ENCODE results near the gene POU2AF3.

Gene POU2AF3

DNA sequence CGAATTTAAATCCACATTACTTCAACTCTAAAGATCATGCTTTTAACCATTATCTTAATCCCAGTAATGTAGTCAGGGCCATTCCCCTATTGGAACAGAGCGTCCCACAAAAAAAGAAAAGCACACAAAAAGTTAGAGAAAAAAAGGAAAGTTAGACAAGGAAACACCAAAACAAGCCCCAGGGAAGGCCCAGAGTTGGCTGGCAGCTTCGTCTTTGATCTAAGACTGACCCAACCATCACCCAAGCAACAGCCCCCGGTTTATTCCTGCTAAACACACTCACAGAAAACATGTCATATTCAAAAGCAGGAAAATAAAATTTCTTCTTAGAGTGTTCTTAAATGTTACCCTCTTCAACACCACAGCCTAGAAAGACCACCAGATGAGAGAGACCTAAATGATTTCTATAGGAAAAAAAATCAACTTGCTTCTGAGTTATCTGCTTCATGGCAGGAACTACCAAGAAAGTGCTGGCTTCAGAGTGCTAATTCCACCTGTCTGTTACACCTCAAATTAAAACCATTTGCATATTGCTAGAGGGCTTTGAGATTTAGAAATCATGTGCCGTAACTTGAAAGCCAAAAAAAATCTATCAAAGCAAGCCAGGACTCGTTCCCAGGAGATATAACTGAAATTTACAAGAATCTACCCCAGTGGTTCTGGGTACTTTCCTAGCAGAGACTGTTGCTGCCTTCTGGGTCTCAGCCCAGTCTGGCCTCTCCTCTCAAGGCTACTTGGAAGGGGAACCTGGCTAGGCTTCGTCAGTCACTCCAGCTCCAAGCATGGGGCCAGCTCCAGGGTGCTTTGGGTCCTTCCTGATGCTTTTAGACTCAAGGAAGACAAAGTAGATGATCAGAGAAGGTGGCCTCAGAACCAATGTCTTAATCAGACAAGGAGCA lies 31.2 kb downstream of the POU2AF3 start:
- DNase-seq (ENCODE audit: low read depth), result no peak

DNA sequence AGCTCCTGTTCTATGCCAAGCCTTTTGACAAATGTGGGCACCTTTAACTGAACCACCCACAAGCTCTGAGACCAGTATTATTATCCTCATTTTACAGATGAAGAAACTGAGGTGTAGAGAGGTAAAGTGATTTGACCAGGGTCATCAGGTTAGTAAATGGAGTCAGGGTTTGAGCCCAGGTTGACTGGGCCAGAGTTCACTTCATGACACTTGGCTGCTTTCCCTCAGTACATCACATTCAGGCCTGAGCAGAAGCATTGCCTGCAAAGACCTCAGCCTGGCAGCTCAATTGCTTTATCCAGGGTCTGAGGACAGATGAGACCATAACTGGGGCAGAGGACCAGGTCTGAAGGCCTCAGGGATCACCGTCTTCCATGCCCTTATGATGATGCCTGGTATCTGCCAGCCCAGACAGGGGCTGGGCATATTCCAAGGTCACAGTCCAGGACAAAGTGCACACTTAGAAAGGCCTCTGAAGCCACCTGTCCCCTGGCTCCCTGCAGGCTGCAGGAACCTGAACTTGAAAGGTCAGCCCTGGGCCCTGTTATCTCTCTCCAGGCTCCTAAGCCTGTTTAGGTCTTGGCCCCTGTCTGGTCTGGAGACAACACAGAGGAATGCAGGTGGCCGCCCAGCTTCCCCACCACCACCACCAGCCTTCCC lies 32.0 kb downstream of the POU2AF3 start:
- DNase-seq (ENCODE audit: low read depth), result no peak

DNA sequence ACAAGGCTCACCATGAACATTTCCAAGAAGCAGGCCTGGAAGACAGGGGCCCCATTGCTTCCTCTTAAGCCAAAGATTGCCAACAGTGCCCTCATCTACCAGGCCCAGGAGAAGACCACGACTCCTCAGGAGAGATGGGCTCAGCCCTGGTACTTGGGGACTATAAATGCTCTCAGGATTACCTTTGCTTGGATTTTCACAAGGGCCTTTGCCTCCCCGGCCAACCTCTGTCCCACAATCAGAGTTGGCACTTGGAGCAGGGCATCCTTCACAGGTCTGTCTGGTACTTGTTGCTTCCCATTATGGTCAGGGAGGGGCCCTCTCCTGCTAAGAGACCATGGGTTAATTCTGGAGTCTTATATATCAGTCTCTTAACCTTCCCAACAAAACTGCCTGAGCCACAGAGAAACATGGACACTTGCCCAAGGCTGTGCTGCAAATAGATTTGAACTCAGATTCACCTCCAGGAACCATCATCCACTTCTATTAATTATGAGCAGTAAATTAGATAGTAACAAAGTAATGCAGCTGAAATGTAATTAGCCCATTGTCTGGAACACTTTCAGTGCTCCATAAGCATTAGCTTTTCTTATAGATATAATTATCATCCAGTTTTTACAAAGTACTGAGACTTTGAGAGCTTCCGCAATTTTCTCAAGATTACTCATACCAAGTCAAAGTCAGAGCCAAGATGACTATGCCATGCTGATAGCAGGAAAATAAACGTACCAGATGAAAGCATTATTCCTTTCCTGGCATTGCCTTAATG lies 33.5 kb downstream of the POU2AF3 start:
- DNase-seq (ENCODE audit: low read depth), result no peak

DNA sequence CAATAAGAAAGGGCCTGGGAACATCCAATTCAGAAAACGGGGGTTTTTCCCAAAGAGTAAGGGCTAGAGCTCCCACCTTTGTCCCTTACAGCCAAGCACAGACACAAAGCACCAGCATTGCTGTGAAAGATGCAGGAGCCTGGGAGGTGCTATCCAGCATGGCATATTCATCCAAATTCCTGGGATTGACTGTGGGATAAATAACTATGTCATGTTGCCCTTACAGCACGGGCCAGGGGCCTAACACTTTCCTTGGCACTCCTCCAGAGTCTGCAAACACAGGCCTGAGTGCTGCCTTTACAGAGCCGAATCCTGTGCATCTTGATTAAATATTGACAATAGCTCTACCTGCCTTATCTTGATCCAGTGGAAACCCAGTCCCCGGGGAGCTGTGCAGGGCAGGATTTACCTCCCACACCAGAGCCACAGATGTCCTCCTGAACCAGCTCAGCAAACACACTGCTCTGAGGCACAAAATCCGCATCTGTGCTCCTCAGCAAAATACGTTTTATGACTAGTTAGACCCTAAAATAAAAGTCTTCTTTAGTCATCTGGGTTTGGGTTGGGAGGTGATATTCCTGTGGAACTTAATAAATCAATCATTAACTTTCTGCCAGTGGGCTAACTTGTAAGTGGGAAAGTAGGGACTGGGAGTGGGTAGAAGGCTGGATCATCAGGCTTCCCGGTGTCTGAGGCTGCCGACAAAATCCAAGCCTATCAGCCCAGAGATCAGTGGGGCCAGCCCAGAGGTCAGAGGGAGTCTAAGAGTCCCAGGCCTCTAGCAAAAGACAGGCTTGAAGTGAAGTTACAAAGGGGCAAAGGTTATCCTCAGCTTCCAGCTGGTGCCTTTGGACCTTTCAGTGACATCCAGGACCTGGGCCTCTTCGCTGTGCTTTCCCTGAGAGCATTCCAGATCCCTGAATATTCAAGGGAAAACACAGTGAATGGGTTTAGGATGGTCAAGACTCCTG lies 36.5 kb downstream of the POU2AF3 start:
- DNase-seq (ENCODE audit: low read depth), result no peak

DNA sequence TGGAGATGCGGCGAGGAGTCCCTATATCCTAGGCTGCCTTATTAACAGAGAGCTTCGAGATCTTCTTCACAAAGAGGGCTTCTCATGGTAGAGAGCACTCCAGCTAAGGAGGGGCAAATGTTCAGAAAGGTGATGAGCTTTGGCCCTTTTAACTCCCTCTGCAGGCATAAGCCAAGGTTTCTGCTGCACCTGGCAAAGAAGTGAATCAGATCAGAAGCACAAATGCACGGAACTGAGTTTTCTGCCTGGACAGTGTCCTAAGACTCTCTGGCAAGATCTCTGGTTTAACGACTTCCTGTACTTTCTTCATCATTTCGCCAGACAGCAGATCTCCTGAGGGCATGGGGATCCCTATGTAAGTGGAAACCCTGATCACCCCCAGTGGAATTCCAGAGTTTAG lies 37.2 kb downstream of the POU2AF3 start:
- DNase-seq (ENCODE audit: low read depth), result no peak

DNA sequence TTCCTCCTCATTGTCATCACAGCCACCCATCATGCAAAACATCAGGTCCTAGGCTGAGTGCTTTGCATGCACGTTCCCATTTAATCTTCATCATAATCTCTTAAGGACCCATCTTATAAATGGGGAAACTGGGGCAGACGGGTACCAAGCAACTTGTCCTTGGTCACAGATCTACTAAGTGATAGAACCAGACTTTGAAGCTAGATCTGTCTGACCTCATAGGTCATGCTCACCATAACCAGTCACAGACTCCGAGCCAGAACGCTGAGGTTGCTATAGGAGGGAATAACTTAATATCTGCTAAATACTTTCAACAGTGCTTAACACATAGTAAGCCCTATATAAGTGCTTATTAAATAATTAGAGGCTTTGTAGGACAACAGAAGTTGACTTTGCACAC lies 37.7 kb downstream of the POU2AF3 start:
- no peak for DNase-seq (ENCODE audit: low read depth)

DNA sequence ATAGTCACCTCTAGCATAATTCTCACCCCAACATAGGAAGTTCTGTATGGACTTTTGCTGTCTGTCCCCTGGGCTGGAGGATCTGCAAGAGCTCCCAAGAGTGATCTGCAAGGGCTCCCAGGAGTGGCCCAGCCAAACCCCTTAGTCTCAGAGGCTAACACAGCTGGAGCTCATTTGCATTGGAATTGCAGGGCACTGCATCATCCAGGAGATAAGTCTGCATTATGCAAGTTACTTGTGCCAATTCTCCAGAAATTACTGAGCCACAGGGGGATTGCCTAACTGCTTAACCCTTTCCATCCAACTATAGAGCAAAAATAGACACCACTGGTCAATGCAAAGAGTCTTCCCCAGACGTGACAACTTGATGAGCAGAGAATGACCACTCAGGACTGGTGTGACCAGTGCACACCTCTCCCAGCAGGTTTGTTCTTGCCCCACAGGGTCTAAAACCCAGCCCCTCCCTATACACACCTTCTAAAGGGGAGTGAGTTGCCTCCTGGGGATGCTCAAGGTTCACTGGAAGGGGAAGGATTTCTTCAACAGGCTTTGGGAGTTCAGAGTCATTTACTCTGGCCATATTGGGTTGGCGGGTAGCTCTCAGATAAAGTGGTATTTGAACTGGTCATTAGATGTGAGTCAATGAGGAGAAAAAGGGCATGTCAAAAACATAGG lies 38.4 kb downstream of the POU2AF3 start:
- DNase-seq (ENCODE audit: low read depth), result no peak

DNA sequence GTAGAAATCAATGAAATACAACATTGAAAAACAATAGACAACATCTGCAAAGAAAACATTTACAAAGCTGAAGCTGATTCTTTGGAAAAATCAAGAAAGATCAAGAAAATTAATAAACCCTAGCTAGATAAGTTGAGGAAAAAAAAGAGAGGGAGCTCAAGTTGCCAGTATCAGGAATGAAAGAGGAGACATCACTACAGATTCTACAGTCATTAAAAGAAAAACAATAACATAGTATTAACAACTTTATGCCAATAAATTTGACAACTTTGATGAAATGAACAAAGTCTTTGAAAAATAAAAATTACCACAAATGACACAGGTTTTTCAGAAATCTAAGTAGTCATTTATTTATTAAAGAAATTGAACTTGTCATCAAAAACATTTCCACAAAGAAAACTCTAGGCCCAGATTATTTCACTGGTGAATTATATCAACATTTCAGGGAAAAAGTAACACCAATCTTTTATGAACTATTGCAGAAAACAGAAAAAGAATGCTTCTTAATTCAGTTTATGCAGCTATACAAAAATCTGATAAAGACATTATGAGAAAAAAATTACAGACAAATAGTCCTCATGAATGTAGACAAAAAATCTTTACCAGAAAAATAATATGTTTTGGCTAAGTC lies 41.5 kb downstream of the POU2AF3 start:
- no peak for DNase-seq (ENCODE audit: low read depth)

DNA sequence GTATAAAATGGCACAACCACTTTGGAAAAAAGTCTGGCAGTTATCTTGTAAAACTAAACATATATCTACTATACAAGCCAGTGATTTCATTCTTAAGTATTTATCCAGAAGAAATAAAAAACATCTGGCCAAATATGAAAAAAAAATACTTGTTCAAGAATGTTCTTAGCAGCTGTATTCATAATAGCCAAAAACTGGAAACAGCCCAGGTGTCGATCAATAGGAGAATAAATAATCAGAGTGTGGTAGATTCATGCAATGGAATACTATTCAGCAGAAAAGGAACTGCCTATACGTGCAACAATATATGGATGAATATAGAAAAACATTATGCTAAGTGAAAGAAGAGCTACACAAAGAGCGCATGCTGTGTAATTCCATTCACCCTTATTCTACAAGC lies 44.0 kb downstream of the POU2AF3 start:
- DNase-seq (ENCODE audit: low read depth), result no peak

DNA sequence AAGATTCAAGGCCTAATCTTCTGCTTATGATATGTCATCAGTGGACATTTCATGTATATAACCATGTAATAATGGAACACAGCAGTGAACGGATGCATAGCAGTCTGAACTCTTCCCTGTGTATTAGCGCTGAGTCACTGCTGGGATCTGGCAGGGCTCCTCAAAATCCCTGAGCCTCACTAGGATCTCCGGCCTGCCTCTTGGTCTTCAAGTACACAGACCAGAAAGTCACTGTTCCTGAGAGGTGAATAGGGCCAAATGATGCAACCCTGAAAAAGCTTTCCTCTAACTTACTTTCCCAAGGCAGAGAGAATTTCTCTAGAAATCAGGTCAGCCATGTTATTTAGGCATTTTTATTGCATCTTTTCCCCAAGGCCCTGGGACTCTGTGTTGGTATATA lies 45.7 kb downstream of the POU2AF3 start:
- DNase-seq (ENCODE audit: low read depth), result no peak

DNA sequence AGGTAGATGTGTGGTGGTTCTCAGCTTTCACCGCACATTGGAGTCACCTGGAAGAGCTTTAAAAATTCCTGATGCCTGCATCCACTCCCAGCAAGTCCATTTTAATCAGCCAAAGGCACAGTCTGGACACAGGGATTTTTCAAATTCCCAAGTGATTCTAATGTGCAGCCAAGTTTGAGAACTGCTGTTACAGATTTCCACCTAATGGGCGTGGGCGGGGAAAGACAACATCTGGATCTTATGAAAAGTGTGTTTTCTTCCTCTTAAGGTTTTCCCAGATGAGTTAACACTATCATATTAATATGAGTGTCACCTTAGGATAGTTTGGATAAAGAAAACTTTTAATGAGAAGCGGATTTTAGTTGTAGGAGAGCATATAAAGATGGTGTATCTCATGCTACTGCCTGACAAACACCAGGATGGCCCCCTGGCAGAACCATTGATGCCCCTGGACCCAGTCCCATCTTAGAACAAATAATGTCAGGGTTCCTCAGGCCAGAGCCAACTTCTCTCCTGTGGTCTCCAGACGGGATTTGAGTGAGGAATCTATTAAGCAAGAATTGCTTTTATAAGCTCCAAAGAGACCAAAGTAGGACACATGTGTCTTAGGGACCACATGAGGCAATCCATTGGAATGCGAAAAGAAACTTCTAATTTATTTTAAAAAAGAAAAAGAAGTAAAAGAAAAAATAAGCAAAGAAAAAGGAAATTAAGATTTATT lies 48.8 kb downstream of the POU2AF3 start:
- DNase-seq (ENCODE audit: low read depth), result no peak

DNA sequence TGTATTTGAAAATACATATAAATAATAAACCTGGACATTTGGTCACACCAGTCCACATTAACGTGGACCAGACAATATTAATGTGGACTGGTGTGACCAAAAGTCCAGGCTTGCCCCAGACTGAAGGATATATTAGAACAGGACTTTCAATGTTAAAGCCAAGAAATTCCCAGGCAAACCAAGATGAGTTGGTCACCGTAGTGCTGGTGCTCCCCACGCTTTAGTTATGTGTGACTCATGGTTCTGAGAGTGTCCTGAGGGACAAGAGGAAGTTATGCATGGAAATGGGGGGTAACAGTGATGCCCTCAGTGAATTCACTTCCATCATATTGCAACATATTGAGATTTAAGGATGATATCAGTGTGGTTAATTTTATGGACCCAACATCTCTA lies 49.4 kb downstream of the POU2AF3 start:
- no peak for DNase-seq (ENCODE audit: low read depth)

DNA sequence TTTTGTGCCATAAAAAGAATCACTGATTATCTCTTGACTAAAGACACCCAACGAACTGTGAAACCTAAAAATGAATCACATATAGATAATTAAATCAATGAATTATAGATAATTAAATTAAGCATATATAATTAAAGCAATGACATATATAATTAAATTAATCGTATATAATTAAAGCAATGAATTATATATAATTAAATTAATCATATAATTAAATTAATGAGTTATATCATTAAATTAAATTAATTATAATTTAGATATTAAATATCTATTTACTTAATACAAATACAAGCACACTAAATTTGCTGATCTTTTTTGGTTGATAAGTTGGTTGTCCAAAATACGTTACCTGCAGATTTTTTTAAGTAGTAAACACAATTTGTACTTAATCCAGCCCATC lies 49.8 kb downstream of the POU2AF3 start:
- no peak for DNase-seq (ENCODE audit: low read depth)

DNA sequence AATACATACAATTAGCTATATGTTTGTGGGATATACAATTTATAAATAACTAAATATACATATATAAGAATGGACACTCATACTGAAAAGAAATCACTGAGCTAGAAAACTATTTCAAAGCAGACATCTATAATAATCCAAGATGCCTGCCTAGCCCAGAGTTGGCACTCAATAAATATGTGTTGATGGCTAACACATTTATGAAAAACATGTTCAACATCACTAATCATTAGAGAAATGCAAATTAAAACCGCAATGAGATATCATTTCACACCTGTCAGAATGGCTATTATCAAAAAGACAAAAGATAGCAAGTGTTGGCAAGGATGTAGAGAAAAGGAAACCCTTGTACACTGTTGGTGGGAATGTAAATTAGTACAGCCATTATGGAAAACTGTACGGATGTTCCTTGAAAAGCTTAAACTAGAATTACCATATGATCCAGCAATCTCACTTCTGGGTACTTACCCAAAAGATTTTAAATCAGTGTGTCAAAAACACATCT lies 50.9 kb downstream of the POU2AF3 start:
- DNase-seq (ENCODE audit: low read depth), result no peak

DNA sequence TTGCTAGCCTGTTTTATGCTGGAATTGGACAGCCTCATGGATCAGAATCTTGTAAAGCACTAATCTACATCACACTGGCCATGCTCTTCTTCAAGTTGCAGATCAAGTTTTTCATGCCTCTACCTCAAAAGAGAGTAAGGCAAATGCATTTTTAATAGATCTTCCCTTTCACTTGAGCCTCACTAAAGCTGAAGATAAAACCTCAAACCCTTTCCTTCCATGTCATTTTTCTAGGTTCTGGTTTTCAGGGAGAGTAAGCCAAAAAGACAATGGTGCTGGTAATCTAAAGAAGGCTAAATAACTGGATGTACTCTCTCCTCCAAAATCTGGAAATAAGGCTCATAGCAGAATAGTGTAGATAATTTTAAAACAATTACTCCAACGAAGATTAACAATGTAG lies 52.5 kb downstream of the POU2AF3 start:
- no peak for DNase-seq (ENCODE audit: low read depth)

DNA sequence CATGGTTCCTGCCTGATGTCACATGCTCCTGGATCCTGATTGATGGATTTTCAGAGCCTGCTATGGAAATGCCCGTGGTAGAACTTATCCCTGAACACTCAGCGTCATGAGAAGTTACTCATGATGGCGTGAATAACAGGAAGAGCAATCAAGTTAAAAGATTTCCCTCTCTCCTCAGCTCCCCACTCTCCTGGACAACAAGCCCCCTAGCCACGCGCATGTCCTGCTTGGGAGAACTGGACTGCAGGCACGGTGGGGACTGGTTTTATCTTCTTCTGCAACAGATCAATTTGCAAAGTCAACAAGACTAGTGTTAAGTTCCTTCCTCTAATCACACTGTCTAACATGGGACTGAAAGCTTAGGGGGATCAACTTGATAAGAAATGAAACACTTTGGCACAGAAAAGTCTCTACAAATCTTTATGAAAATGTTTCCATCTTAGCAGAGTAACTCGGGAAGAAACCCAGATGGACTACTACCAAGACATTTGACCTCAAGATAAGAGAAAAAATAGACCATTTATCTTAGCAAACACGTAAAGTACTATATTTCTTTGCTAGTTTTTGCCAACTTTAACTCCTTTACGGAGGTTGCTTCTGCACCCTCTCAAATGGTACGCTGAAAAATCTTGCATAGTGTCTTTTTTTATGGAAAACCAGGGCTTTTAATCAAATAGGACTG lies 53.2 kb downstream of the POU2AF3 start:
- DNase-seq (ENCODE audit: low read depth), result no peak

DNA sequence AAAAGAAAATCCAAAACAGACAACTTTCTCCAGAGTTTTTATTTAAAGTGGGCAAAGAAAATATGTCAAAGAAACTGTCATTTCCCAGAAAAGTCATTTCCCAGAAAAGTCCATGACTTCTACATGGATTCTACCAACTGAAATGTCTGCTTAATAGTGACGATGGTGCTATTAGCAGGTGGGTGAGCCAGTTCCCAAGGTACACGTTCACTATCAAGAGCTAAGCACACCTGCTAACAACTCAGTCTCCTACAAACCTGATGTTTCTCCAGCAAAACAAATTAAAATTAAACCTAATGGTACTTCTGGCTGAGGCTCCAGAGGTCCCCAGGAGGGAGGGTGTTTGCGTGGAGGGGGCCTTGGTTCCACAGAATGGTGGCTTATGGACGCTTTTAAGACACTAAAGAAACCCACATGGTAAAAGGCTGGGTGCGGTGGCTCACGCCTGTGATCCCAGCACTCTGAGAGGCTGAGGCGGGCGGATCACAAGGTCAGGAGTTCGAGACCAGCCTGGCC lies 53.9 kb downstream of the POU2AF3 start:
- no peak for DNase-seq (ENCODE audit: low read depth)

DNA sequence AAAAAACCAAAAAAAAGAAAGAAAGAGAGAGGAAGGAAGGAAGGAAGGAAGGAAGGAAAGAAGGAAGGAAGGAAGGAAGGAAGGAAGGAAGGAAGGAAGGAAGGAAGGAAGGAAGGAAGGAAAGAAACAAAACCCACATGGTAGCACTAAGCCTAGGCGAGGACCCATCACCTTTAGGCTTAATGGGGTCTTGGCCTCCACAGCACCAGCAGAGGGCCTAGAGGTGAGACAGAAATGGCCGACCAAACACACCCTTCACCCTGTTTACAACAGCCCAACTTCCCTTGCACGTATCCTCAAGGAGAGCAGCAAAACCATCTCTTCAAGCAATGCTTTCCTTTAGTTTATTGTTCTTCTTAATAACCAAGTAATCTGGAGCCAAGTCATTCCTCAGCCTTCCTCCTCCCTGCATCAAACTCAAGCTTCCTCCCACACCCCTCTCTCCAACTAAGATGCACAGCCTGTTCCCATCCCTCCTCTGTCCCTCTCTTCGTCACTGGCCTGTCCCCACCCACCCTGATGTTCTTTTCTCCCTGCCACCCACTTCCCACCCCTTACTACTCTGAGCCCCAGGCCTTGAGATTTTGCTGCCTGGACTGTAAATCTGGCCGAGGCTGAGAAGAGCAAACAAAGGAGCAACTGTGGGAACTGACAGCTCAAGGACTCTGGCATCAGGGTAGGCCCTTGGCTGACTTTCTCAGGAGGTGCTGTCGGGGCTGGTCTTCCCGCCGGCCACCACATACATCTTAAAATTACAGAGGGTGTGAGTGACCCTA lies 54.8 kb downstream of the POU2AF3 start:
- no peak for DNase-seq (ENCODE audit: low read depth)

Measured in activated T-helper 1 cell treated with Interleukin-2 at 50 U/mL for 16 hours (primary cell).